HG02884 (cell line): ENCODE measurements around the gene SLC25A38.
"Not testable (repeated sequence)": the region's sequence is repeated elsewhere in the genome, so short reads cannot be mapped to it uniquely, and the experiment has no call there.

Experiments used
- ATAC-seq: cut with Tn5 transposase; IDR thresholded peaks from one replicate; pipeline ENCODE4 v1.9.1; 2021; ENCODE audit warnings: mild to moderate bottlenecking, moderate library complexity; ENCODE audit not compliant: unreplicated experiment

Gene SLC25A38

DNA sequence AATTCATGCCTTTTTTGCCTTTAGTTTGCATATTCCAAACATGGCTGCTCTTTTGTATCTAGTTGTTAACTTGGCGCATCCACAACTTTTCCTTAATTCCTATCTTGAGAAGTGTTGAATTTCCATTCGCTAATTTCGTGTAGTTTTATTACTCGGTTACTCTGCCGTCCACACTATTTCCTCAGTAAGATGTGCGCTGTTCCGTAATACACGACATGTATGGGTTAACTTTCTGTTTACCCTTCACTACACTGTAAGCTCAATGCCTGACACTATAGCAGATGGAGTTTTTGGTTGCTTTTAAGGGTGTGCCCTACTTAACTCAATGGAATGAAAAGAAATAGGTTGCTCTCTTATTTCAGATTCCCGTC is 24.1 kb downstream of the SLC25A38 start:
- ATAC-seq, result no peak

DNA sequence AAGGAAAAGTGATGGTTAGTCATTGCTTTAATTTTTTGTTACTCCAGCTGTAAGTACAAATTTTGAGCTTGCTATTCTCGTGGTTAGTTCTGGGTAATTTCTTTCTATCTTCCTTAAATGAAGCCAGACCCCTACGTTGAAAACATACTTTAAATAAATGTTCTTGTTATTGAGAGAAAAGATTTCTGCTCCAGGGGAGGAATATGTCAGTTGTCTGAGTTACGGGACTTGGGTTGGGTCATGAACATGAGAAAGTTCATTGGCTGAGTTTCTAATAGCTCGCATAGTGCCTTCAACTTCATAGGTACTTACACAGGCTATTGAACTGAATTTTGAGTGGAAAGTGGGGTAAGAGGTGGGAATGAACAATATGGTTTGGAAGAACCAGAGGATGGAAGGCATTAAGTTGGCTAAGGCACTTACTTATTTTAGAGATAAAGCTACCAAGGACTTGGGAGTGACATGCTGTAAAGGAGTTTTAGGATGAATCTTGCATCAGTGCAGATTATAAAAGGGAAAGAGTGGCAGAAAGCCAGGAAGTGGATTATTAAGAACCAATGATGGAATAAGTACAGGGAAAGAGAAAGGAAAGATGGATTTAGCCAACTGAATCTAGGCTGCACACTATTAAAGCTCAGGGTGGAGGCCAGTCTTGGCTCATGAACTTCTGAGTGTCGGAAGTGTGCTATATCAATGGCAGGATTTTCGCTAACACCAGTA is 24.8 kb downstream of the SLC25A38 start:
- ATAC-seq, result no peak

DNA sequence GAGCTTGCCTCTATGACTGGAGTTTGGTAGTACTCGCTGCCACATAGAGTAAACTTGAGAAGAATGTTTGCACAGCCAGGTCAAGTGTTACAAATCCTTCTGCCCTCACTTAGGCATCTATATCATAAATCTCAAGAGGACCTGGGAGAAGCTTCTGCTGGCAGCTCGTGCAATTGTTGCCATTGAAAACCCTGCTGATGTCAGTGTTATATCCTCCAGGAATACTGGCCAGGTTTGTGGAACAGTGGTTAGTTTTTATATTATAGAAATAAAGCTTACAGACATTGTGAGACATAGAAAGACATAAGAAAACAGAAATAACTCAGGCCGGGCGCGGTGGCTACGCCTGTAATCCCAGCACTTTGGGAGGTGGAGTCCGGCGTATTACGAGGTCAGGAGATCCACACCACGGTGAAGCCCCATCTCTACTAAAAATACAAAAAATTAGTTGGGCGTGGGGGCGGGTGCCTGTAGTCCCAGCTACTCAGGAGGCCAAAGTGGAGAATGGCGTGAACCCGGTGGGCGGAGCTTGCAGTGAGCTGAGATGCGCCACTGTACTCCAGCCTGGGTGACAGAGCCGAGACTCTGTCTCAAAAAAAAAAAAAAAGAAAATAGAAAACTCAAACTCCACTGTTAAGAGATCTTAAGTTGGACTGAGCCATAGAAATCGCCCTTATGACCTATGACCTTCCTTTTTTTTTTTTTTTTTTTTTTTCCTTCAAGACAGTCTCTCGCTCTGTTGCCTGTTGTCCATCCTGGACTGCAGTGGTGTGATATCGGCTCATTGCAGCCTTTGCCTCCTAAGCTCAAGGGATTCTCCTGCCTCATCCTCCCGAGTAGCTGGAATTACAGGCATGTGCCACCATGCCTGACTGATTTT is 25.6 kb downstream of the SLC25A38 start:
- no peak for ATAC-seq

DNA sequence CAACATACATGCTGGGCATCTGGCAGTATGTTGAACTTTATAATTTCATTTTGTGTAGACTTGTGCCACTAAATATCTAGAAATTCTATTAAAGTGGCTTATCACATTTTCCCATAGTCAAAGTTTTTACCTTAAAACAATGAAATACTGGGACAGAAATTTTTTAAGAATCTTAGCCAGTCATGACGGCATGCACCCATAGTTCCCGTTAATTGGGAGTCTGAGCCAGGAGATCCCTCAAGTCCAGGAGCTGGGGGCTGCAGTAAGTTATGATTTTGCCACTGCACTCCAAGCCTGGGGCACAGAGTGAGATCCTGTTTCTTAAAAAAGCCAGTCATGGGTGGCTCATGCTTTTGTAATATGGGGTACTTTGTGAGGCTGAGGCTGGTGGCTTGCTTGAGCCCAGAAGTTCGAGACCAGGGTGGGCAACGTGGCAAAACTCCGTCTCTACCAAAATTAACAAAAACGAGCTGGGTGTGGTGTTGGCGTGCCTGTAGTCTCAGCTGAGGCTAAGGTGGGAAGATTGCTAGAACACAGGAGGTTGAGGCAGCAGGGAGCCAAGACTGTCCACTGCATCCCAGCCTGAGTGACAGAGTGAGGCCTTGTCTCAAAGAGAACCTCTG is 26.5 kb downstream of the SLC25A38 start:
- no peak for ATAC-seq

DNA sequence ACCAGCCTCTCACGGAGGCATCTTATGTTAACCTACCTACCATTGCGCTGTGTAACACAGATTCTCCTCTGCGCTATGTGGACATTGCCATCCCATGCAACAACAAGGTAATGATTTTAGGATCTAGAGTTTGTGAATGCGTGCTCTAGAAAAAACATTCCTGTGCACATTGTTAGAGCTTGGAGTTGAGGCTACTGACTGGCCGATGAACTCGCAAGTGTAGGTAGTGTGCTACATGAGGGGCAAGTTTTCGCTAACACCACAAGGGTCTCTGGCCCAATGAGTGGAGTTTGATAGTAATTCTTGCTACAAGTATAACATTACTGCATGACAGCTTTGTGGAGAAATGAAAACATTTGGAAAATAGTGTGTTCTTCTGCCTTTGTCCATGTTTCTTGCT is 27.7 kb downstream of the SLC25A38 start:
- no peak for ATAC-seq

DNA sequence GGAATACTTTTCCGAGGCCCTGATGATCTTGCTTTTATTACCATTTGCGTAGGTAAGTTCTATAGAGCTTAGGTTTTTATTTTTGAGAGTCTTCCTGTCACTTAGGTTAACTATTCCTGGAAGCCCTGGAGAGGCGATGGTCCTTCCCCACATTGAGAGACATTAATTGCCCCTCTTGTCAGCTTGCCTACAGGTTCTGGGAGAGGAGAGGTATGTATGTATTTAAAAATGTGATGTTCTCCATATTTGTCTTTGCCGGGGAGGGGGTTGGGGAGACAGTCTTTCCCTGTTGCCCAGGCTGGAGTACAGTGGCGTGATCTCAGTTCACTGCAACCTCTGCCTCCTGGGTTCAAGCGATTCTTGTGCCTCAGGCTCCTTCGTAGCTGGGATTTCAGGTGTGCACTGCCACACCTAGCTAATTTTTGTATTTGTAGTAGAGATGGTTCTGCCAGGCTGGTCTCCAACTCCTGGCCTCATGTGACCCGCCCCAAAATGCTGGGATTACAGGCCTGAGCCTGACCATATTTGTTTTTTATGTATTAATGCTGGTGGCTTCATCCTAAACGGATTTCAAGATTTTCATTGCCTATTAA is 29.6 kb downstream of the SLC25A38 start:
- no peak for ATAC-seq

DNA sequence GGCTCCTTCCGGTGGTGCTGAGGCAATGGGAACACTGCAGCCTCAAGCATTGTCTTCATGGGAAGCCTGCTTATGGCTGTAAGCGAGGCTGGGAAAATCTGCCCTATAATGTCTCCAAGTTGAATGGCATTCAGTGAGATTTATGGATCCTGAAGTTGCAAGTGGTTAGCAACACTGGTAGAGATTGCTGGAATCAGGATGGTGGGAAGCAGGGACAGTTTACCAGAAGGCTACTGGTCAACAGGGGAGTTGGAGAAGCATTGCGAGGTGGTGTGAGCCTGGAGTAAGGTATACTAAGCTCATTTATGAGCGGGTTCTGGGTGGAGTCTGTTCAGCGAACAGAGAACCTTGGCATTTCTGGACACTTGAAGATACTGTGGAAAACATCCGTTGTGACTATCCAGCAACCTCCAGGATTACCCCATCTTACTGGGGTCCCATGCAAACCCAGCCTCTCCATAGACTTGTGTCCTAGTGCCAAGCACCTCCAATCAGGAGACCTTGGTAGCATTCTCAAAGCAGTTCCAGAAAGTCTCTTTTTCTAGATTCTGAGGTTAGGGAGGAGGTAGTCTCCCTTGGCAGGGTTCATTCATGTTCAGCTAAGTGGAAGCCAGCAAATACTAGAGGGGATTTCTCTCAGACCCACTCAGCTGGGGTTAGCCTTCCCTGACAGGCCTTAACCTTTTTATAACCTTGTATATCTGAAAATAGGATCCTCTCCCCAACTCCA is 30.7 kb downstream of the SLC25A38 start:
- no peak for ATAC-seq

DNA sequence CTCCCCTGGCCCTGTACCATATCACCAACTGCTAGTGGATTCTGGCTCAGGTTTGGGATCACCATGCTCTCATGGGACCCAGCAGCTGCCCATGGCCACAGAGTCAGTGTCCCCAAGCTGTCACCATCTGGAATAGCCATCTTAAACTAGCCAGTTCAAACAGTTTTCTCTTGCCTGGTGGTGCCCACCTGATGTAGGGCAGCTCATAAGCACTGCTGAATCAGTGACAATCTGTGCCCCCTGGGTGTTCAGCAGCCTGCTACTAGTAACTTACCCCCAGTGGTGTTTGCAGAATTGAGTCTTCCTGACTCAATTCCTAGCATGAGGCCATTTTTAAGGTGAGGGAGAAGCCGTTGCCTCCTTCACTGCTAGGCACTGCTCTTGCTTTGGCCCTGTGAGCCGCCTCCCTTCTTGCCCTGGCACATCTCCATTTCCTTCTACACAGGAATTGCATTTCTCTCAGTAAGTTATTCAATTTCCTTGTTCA is 31.3 kb downstream of the SLC25A38 start:
- no peak for ATAC-seq

DNA sequence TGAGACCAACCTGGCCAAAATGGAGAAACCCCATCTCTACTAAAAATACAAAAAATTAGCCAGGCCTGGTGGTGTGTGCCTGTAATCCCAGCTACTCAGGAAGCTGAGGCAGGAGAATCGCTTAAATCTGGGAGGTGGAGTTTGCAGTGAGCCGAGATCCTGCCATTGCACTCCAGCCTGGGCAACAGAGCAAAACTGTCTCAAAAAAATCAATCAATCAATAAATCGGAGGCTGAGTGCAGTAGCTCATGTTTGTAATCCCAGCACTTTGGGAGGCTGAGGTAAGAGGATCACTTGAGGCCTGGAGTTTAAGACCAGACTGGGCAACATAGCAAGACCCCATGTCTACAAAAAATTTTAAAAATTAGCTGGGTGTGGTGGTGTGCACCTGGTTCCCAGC is 32.1 kb downstream of the SLC25A38 start:
- ATAC-seq, result not testable (repeated sequence)

DNA sequence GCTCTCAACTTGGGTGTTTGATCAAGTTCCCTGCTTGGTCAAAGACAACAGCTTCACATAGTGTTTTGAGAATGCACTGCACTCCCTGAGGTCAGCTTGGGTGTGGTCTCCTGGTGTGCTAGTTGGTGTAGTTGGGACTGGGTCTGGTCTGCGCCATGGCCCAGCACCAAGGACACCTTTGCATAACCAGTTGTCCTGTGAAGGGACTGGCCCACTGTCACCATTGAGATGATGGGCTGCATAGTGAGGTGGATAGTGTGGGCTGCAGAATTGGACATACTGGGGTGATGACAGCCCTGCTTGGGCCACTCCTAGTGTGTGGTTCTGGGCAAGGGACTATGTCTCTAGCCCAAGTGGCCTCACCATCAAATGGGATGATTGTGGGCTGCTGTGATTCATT is 32.8 kb downstream of the SLC25A38 start:
- no peak for ATAC-seq

DNA sequence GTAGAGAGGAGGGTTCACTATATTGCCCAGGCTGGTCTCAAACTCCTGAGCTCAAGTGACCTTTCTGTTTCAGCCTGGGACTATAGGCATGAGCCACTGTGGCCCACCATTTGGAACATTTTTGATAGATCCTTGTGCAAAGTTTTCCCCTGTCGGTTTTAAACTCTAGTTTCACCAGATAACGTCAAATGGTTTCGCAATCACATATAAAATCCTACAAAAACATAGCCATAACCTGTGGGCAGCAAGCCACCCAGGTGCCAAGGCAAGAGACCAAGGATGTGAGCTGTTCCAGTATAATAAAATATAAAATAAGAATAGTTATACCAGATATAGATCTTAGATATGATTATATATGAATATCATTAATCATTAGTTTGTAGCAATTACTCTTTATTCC is 33.8 kb downstream of the SLC25A38 start:
- ATAC-seq, result not testable (repeated sequence)

DNA sequence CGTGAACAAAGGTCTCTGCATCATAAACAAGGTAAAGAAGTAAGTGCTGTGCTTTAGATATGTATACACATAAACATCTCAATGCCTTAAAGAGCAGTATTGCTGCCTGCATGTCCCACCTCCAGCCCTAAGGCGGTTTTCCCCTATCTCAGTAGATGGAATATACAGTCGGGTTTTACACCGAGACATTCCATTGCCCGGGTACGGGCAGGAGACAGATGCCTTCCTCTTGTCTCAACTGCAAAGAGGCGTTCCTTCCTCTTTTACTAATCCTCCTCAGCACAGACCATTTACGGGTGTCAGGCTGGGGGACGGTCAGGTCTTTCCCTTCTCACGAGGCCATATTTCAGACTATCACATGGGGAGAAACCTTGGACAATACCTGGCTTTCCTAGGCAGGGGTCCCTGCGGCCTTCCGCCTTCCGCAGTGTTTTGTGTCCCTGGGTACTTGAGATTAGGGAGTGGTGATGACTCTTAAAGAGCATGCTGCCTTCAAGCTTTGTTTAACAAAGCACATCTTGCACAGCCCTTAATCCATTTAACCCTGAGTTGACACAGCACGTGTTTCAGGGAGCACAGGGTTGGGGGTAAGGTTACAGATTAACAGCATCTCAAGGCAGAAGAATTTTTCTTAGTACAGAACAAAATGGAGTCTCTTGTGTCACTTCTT is 35.5 kb downstream of the SLC25A38 start:
- ATAC-seq, result not testable (repeated sequence)

DNA sequence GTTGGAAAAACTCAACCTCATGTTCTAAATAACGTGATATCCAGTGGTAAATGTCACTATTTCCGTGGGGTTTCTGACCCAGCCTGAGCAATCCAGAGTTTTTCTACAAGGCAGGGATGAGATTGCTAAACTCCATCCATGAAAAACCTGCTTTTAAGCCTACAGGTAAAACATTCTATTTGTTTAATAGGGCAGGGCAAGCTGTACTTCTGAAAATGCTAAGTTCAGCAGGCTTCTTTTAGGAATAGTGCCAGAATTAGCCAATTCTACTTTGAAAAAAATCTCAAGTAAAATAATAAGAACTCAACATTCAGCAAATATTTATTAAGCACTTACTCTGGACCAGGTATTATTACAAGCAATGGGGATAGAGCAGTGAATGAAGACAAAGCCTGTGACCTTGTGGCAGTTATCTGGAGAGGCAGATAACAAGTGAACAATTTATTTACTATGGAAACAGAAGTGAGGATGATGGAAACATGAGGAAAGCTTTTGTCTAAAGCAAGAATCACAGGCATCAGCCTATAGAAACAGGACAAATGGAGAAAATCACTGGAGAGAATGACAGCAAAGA is 36.7 kb downstream of the SLC25A38 start:
- no peak for ATAC-seq

DNA sequence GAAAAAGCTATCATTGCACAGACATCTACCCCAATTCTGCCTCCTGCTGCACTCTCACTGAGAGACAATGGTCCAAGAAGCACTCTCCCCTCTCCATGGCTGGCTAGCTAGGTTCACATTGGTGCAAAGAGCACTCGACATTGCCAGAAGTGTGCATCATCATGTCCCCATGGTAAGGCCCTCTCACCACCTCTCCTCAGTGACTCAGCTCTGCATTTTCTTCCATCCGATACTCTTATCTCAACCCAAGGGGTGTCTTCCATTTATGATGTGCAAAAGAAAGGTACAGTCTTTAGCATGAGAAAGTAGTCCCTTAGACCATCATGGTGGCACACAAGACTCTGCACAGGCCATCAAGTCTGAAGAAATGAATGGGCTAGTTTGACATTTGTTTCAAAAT is 37.4 kb downstream of the SLC25A38 start:
- ATAC-seq, result no peak

DNA sequence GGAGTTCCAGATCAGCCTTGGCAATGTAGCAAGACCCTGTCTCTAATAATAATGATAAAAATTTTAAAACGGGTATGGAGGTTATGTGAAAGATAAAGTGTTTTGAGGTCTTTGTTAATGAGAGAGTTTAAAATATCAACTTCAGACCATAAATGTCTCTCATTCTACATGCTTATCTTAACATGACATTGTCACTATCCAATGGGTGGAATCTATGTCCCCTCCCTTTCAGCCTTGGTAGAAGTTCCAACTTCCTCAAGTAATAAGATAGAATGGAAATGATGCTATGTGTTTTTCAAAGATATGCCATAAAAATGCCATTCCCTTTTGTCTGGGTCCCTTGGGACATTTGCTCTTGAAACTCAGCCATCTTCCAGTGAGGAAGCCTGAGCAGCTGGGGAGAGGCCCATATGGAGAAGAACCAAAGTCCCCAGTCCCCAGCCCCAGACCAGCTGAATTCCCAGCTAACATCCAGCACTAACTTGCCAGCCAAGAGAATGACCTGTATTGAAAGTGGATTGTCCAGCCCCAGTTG is 40.3 kb downstream of the SLC25A38 start:
- no peak for ATAC-seq

DNA sequence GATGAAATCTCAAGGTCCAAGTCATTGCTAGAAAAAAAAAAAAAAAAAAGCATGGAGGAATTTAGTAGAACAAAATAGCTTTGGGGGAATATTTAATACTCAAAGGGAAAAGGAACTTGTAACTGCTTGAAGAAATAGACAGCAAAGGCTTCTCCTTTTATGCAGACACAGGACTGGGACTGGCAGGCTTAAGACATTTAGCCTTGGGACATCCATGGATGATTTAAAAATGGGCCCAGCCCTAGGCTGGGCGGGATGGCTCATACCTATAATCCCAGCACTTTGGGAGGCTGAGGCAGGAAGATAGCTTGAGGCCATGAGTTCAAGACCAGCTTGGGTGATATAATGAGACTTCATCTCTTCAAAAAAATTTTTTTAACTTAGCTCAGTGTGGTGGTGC is 43.1 kb downstream of the SLC25A38 start:
- ATAC-seq, result no peak

DNA sequence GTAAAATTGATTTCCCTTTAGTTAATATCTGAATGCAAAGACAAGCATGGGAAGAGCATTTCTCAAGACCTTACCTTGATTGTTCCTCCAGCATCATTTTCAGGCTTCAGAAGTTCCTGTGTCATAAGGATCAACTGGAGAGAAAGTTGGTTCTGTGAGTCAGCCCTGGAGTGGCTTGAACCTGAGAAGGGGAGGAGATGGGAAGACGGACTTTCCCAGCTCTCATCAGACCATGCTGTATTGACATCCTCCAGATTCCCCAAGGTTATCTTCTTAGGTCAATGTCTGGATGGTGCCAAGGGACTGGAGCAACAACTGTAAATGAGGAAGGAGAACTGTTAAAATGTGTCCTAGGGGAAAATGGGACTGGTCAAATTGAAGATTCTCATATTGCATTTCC is 44.3 kb downstream of the SLC25A38 start:
- no peak for ATAC-seq

DNA sequence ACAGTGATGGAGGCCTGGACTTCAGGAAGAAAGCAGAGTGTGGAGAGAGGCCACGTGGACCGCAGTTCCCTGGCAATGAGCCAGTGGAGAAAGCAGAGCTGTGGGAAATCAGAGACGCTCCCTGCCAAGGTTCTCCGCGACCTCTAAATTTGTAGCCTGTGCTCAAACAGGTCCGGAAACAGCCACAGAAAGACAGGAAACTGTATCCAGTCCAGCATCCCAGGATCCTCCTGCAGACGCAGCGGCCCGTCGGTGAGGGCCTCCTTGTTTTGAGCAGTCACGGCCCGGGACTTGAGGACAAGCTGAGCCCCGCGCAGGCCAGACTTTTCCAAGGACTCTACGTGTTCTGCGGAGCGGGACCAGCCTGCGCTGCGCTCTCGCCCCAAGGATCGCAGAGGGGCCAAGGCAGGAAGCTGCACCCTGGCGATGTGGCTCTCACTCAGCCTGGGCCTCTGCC is 45.6 kb downstream of the SLC25A38 start:
- no peak for ATAC-seq

DNA sequence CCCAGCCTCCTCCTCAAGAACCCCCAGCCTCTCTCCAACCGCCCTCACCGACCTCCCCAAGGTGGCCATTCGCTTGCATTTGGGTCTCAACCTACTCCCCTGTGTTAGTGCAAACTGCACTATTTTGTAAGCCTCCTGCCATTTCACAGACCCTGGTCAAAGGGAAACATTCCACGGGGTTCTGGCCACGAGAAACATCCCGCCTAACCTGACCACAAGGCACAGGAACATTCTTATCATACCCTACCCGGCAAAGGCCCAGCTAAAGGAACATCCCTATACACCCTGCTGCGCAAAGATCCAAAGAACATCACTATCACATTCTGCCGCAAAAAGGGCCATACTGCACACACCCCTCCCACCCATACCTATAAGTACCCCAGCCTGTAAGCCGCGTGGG is 46.3 kb downstream of the SLC25A38 start:
- no peak for ATAC-seq
